NT2/D1 (cell line): Measurements from ENCODE around the gene GCSAM.

Experiments
- SUZ12 ChIP-seq: IDR thresholded peaks from 2 replicates; pipeline ENCODE4 v1.6.1; 2011; ENCODE audit not compliant: insufficient read length, insufficient read depth; ENCODE audit errors: extremely low read depth
- YY1 ChIP-seq: IDR thresholded peaks from 2 replicates; pipeline ENCODE4 v1.6.1; 2011; ENCODE audit not compliant: insufficient read length, insufficient read depth
- ZNF274 ChIP-seq: IDR thresholded peaks from 2 replicates; pipeline ENCODE4 v1.6.1; 2011; ENCODE audit warnings: mild to moderate bottlenecking, low read depth, low read length

- no peak for TF ChIP-seq SUZ12
- no peak for TF ChIP-seq ZNF274
- no peak for TF ChIP-seq YY1
These were observed 36.9 kb downstream of the GCSAM start for GRCh38 chr3:112096176-112096575.
